GM12865 (cell line): ENCODE data around the gene KCNJ9.
A peak's percentile ranks its signal among the peaks of the same experiment; 100 is the strongest.
"Not testable (repeated sequence)": the region's sequence is repeated elsewhere in the genome, so short reads cannot be mapped to it uniquely, and the experiment has no call there.

Experiments
- DNase-seq: peaks from one replicate; pipeline ENCODE4 v3.0.0; 2010; ENCODE audit warnings: low read depth
- H3K4me3 ChIP-seq: 2 replicates; pipeline ENCODE4 v1.5.1; 2011; ENCODE audit warnings: mild to moderate bottlenecking, low read depth, low read length, control low read depth
- CTCF ChIP-seq: IDR thresholded peaks from 2 replicates; pipeline ENCODE4 v1.5.1; 2011; ENCODE audit warnings: low read length, control low read depth, low read depth, inconsistent platforms; ENCODE audit not compliant: insufficient read depth; ENCODE audit errors: missing control alignments

The KCNJ9 gene

GRCh38 chr1:160105155-160105554 is 23.8 kb downstream of the KCNJ9 start:
- TF ChIP-seq CTCF = no peak
- no peak for DNase-seq

GRCh38 chr1:160107512-160107911 is 26.2 kb downstream of the KCNJ9 start:
- TF ChIP-seq CTCF = no peak
- no peak overlapping the region for H3K4me3 ChIP-seq
- DNase-seq = no peak

More at GRCh38 chr1:160105155-160105554, 23.8 kb downstream of the KCNJ9 start:
- no peak overlapping the region for H3K4me3 ChIP-seq

DNA sequence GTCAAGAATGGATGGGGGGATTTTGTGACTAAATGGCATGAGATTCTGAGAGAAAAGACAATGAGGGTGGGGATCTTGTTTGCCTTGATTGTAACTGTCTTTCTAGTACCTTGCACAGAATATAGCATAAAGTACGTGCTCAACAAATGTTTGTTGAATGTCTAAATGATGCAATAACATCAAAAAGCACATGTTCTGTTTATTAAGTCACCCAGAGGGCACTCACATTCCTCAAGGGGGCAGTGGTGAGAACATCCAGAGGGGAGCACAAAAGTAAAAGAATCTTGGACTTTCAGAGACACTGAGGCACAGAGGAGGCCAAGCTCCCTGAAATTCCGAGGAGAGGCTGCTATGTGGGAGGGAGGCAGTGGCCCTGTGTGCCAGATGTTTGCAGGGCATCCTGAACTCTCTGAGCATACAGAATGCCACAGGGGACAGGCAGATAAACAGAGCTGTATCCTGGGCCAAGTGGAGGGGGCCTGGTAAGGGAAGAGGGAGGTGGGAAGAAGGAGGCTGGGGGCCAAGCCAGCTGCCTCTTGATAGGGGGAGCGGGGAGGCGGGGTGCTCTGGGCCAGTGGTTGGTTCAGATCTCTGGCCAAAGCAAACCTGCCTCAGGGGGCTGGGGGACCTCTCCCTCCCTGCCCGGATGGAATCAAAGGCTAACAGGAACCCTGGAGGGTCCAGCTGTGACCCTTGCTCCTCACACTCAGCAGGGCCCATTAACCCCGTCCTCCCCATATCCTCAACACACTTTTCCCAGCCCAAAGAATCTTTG is 27.7 kb downstream of the KCNJ9 start:
- DNase-seq = peak; percentile 54
- TF ChIP-seq CTCF = peak; percentile 49
- no peak overlapping the region for H3K4me3 ChIP-seq

GRCh38 chr1:160109686-160110085 is 28.3 kb downstream of the KCNJ9 start:
- no peak for TF ChIP-seq CTCF
- no peak overlapping the region for H3K4me3 ChIP-seq
- no peak for DNase-seq

GRCh38 chr1:160111462-160111861 is 30.1 kb downstream of the KCNJ9 start:
- H3K4me3 ChIP-seq, DNase-seq: not testable (repeated sequence)

GRCh38 chr1:160112357-160112756 is 31.0 kb downstream of the KCNJ9 start:
- no peak for DNase-seq
- H3K4me3 ChIP-seq = no peak overlapping the region
- TF ChIP-seq CTCF = no peak

GRCh38 chr1:160113407-160113806 is 32.1 kb downstream of the KCNJ9 start:
- no peak for DNase-seq
- no peak for TF ChIP-seq CTCF
- no peak overlapping the region for H3K4me3 ChIP-seq
